GM04504 (cell line): ENCODE measurements around the gene GPR15LG.

Experiments
- DNase-seq: peaks from one replicate; pipeline ENCODE4 v3.0.0-alpha.2; 2012; ENCODE audit warnings: low read depth

The GPR15LG gene

DNA sequence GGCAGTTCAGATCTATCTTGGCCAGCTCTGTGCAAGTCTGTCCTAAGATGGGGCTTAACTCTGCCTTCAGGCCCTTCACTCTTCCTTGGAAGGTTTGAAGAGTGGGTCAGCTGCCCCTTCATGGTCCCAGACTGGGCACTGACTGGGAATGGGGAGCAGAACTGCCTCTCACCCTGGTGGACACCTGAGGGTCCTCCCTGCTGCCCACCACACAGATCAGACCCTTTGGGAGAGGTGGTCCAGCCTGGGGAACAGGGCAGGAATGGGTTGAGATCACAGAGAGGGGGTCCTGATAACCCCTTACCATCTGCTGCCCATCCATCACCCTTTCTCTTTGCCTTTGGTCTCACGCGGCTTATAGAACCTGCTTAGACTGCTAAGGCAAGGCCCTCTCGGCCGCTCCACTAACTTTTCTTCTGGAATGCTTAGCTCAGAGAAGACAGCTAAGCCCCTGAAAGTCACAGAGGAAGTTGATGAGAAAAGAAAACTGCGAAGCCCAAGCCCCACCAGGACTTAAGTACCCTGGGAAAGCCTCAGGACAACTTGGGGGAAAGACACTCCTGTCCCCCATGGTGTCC is 20.3 kb downstream of the GPR15LG start:
- DNase-seq, result no peak

- no peak for DNase-seq
Observed at GRCh38 chr10:84194424-84195043, 20.9 kb downstream of the GPR15LG start, which contains the start of gene CDHR1. Gene CDHR1 (plus strand): TSS chr10:84194537. CDS start chr10:84194761, 224 bp downstream.

DNA sequence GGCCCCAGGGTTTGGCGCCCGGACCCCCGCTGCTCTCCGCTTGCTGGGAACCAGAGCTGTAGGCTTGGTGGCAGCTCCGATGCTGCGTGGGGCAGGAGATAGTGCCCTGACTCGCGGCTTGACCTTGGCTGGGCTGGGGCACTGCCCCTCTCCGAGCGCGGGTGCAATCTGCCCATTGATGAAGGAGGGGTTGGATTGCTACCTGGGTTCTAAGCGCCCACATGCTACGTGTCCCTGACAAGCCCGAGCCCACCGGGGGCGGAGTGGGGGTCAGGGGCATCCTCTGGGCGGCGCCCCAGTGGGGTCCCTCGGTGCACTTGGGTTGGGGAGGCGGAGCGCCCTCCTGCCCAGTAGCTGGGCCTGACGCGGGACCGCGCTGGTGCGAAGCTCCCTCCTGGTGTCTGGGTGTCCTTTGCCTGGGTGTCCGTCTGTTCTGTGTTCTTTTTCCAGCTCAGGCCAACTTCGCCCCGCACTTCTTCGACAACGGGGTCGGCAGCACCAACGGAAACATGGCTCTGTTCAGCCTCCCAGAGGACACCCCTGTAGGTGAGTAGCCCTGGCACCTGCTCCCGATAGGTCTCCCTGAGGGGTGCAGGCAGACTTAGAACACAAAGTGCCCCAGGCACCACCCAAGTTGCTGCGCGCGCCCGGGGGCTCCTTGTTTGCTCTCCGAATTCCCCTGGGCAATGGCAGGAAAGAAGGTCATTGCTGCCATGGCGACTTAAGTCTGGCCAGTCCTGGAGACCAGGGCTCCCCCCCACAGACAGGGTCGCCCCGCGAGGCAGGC is 21.6 kb downstream of the GPR15LG start:
- no peak for DNase-seq

GRCh38 chr10:84196083-84196482 is 22.5 kb downstream of the GPR15LG start:
- DNase-seq, result no peak

- DNase-seq, result no peak
Observed at GRCh38 chr10:84196941-84197340, 23.3 kb downstream of the GPR15LG start.

GRCh38 chr10:84197643-84198042 is 24.0 kb downstream of the GPR15LG start:
- DNase-seq, result no peak

- DNase-seq, result no peak
Observed at GRCh38 chr10:84198206-84198915, 24.8 kb downstream of the GPR15LG start.

DNA sequence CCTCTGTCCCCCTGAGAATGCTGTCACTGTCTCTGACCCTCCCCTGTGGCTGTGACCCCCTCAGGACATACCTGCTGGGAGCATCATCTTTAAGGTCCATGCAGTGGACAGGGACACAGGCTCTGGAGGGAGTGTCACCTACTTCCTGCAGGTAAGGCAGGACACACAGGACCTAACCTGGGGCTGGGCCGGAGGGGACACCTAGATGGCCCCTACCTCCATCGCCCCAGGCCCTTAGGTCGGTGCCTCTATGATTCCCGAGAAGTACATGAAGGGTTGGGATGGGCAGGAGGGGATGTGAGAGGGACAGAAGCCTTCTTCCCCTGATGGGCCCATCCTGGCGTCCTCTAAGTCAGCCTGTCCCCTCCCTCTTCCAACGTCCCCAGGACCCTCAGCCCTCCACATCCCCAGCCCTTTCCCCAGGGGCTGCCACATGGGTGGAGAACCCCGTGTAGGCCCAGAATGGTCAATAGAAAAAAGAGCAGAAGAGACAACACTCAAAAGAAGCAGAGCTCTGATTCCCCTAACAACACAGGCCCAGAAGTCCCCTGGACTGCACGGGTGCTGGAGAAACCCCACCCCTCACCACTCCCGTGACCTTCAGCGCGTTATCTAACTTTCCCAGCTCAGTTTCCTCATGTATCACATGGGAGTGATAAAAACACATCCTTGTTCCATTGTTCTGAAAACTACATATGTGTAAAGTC is 27.1 kb downstream of the GPR15LG start:
- no peak for DNase-seq

- no peak for DNase-seq
Observed at GRCh38 chr10:84201244-84201606, 27.6 kb downstream of the GPR15LG start.

DNA sequence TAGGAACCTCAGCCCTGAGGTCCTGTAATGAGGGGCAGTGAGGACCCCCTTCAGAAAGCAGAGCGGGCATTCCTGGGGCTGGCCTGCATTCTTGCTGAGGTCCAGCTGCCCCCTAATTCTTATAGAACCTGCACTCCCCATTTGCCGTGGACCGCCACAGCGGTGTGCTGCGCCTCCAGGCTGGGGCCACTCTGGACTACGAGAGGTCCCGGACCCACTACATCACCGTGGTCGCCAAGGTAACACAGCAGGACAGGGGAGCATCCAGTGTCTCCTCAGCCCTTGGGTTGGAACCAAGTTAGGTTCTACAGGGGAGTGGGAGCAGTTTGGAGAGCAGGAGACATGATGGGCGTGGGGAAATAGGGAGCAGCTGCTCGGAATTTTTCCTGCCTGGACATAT is 28.1 kb downstream of the GPR15LG start:
- no peak for DNase-seq

GRCh38 chr10:84202349-84202748 is 28.7 kb downstream of the GPR15LG start:
- no peak for DNase-seq

GRCh38 chr10:84204122-84204521 is 30.5 kb downstream of the GPR15LG start:
- DNase-seq, result no peak

DNA sequence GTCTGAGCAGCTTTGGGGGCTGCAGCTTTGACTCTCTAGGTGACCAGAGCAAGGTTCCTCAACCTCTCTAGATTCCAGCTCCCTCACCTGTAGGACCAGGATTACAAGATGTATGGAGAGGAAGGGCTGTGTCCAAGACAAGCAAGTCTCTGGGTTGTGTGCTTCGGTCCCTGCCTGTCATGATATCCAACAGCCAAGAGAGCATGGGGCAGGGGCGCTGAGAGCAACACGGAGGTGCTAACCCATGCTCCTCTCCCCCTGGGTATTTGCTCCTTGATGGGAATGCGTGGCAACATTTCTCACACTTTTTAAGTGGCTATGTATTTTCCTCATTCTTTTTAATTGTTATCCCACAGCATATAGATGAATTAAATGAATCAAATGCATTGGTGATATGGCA is 31.0 kb downstream of the GPR15LG start:
- no peak for DNase-seq

DNA sequence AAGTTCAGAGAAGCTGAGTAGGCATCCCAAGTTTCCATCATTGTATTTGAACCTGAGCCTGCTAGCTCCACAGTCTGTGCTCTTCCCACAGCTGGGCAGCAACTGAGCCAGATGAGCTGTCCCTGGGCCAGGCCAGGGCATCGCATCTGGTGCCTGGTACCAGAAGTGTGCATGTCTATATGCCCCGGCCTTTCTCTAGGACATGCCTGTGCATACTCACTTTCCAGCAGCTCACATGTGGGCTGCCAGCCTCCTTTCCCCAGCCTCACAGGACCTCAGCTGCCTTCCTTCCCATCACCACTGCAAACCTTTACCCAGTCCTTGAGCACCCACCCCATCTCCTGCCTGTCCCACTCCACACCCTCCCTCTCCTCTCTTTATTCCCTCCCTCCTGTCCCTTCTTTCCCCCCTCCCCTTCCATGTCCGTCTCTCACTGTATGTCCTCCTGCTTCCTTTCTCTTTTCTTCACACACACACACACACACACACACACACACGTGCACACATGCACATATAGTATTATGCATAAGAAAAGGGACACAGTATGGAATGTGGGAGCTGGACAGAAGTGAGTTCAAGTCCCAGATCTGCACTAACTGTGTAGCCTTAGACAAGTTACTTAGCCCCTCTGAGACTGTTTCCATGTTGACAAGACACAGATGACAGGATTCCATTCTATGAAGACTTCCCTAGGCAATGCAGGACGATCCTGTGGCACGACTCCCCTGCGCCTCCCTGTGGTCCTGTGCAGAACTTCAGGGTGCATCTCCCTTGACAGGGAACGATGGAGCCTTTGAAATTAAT is 31.6 kb downstream of the GPR15LG start:
- DNase-seq, result peak; percentile 10

GRCh38 chr10:84205853-84206525 is 32.4 kb downstream of the GPR15LG start:
- no peak for DNase-seq

- DNase-seq, result no peak
Observed at GRCh38 chr10:84208023-84208422, 34.4 kb downstream of the GPR15LG start.

DNA sequence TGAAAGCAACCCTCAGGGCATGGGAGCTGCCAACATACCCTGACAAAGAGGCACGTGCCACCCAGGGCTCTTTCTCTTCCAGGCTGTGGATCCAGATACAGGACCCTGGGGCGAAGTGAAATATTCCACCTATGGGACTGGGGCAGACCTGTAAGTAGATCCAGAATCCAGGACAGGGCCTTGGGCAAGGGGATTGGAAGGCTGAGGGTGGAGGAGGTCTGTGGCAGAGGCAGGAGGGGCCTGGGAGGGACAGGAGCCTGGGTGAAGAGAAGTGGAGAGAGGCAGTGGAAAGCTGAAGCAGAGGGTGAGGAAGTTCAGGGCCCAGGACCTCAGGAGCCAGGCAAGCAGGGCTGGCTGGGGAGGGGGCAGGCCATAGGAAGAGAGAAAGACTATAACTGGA is 38.0 kb downstream of the GPR15LG start:
- no peak for DNase-seq

DNA sequence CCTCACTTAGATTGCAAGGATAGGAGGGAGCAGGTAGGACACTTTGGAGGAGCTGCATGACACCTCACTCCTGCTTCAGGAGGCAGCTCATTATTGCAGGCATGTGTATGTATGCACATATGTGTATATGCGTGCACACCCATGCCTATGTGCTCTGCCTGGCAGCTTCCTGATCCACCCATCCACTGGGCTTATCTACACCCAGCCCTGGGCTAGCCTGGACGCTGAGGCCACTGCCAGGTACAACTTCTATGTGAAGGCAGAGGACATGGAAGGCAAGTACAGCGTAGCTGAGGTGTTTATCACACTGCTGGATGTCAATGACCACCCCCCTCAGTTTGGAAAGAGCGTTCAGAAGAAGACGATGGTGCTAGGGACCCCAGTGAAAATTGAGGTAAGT is 38.4 kb downstream of the GPR15LG start:
- DNase-seq, result no peak

GRCh38 chr10:84213076-84213475 is 39.5 kb downstream of the GPR15LG start:
- no peak for DNase-seq

GRCh38 chr10:84214046-84214572 is 40.5 kb downstream of the GPR15LG start:
- DNase-seq, result no peak
